Left lung (tissue), 14 donors: ENCODE results near the gene BOLA3. TPM values are rescaled to one million over a fixed set of nuclear protein-coding genes. Genes with fewer than 3 reads are reported as not detected.

Experiments
- ATAC-seq: fragments of 200-7000 bp; cut with Tn5 transposase; one replicate; pipeline ENCODE4 v1.9.1; 2020; ENCODE audit warnings: moderate library complexity
- DNase-seq, 4 donors: peaks; one replicate each; pipeline ENCODE4 v3.0.0-alpha.2; 2013 to 2020
- H3K27ac ChIP-seq, 2 donors: fragments of 200-600 bp; sonication (generic) in 1 of 2; one replicate each; pipeline versions ENCODE4 v1.5.0 to v1.8.0; 2020 to 2021
- H3K27me3 ChIP-seq, 2 donors: fragments of 200-600 bp; sonication (generic) in 1 of 2; one replicate each; pipeline versions ENCODE4 v1.5.0 to v1.8.0; 2020 to 2021
- H3K36me3 ChIP-seq, 2 donors: fragments of 200-600 bp; sonication (generic) in 1 of 2; one replicate each; pipeline versions ENCODE4 v1.5.0 to v1.8.0; 2020 to 2021
- H3K4me1 ChIP-seq, 2 donors: fragments of 200-600 bp; one replicate each; pipeline ENCODE4 v1.8.0; 2021
- H3K4me3 ChIP-seq, 2 donors: fragments of 200-600 bp; sonication (generic) in 1 of 2; one replicate each; pipeline versions ENCODE4 v1.5.0 to v1.8.0; 2020 to 2021; ENCODE audit warnings: mild to moderate bottlenecking in 1 of 2
- H3K9me3 ChIP-seq, 2 donors: fragments of 200-600 bp; sonication (generic) in 1 of 2; one replicate each; pipeline versions ENCODE4 v1.5.0 to v1.8.0; 2020 to 2021
- CTCF ChIP-seq, 2 donors: fragments of 200-600 bp; sonication (generic) in 1 of 2; IDR thresholded peaks; one replicate each; pipeline versions ENCODE4 v1.5.0 to v1.8.0; 2021; ENCODE audit warnings: antibody characterized with exemption in 2 of 2
- intact Hi-C, 2 donors: fragments of 100-400 bp; cut with DNase I; formaldehyde crosslinking; loops; one replicate each; pipeline versions ENCODE4 v1.11.2 to v1.14.2; 2022
- long read RNA-seq, 12 donors: library from polyadenylated mRNA in 2 of 12; unstranded in 2 of 12; transcript quantifications; one replicate each; pipeline ENCODE4 v2.0.0 and lab custom pipeline, GENCODE V29; 2019 to 2026
- polyA plus RNA-seq, 6 donors: library from polyadenylated mRNA; unstranded; fragments of 120-200 nt; gene quantifications; one replicate each; pipeline ENCODE4 v1.2.1, GENCODE V29; 2013; ENCODE audit not compliant: insufficient read length in 6 of 6
- total RNA-seq, 2 donors: library from RNA; stranded (reverse); fragmentation: NEBNext Ultra II Directional; extraction: Animal tissue kit (Norgen Biotek cat#: 25700); gene quantifications; one replicate each; pipeline ENCODE4 v1.2.1, GENCODE V29; 2021
- donor health status: DM: no; HTN: yes; CAD: no.
- donor health status: DM: no; HTN: no; CAD: no.

The BOLA3 gene
- total RNA-seq (10 to 100 TPM; 34.7 to 39.6 TPM), polyA plus RNA-seq (10 to 100 TPM; 16.5 to 25.5 (median 19.3) TPM)
- long read RNA-seq, donor 1, transcript BOLA3-201 (3 exons, 444 nt): major isoform, 17 of 33 reads
- long read RNA-seq, donor 1, transcript BOLA3-202 (4 exons, 639 nt): minor isoform, 13 of 33 reads
- long read RNA-seq, donor 1, partial matches to known transcripts: 0 of 33 reads
- long read RNA-seq, donor 1, other reads (novel, unspliced or antisense): 0 of 33 reads
- long read RNA-seq, donor 2, transcript BOLA3-201 (3 exons, 444 nt): major isoform, 18 of 43 reads
- long read RNA-seq, donor 2, transcript BOLA3-202 (4 exons, 639 nt): minor isoform, 9 of 43 reads
- long read RNA-seq, donor 2, transcript BOLA3-204 (3 exons, 667 nt): minor isoform, 5 of 43 reads
- long read RNA-seq, donor 2, partial matches to known transcripts: 9 of 43 reads
- long read RNA-seq, donor 2, other reads (novel, unspliced or antisense): 0 of 43 reads
- long read RNA-seq, donor 3, transcript BOLA3-202 (4 exons, 639 nt): minor isoform, 11 of 34 reads
- long read RNA-seq, donor 3, transcript BOLA3-201 (3 exons, 444 nt): major isoform, 18 of 34 reads
- long read RNA-seq, donor 3, partial matches to known transcripts: 0 of 34 reads
- long read RNA-seq, donor 3, other reads (novel, unspliced or antisense): 0 of 34 reads
- long read RNA-seq, donor 4, transcript BOLA3-201 (3 exons, 444 nt): minor isoform, 16 of 40 reads
- long read RNA-seq, donor 4, transcript BOLA3-202 (4 exons, 639 nt): major isoform, 21 of 40 reads
- long read RNA-seq, donor 4, partial matches to known transcripts: 1 of 40 reads
- long read RNA-seq, donor 4, other reads (novel, unspliced or antisense): 0 of 40 reads
- long read RNA-seq, donor 5, transcript BOLA3-201 (3 exons, 444 nt): major isoform, 16 of 25 reads
- long read RNA-seq, donor 5, transcript BOLA3-202 (4 exons, 639 nt): minor isoform, 7 of 25 reads
- long read RNA-seq, donor 5, partial matches to known transcripts: 0 of 25 reads
- long read RNA-seq, donor 5, other reads (novel, unspliced or antisense): 0 of 25 reads
- long read RNA-seq, donor 6, transcript BOLA3-201 (3 exons, 444 nt): minor isoform, 14 of 40 reads
- long read RNA-seq, donor 6, transcript BOLA3-202 (4 exons, 639 nt): major isoform, 23 of 40 reads
- long read RNA-seq, donor 6, partial matches to known transcripts: 0 of 40 reads
- long read RNA-seq, donor 6, other reads (novel, unspliced or antisense): 0 of 40 reads
- long read RNA-seq, donor 7, transcript BOLA3-202 (4 exons, 639 nt): minor isoform, 8 of 19 reads
- long read RNA-seq, donor 7, transcript BOLA3-201 (3 exons, 444 nt): major isoform, 9 of 19 reads
- long read RNA-seq, donor 7, partial matches to known transcripts: 0 of 19 reads
- long read RNA-seq, donor 7, other reads (novel, unspliced or antisense): 0 of 19 reads
- long read RNA-seq, donor 8, transcript BOLA3-201 (3 exons, 444 nt): major isoform, 9 of 16 reads
- long read RNA-seq, donor 8, transcript BOLA3-202 (4 exons, 639 nt): minor isoform, 6 of 16 reads
- long read RNA-seq, donor 8, partial matches to known transcripts: 0 of 16 reads
- long read RNA-seq, donor 8, other reads (novel, unspliced or antisense): 0 of 16 reads
- long read RNA-seq, donor 9, partial matches to known transcripts: 0 of 1 reads
- long read RNA-seq, donor 9, other reads (novel, unspliced or antisense): 0 of 1 reads
- long read RNA-seq, donor 10, transcript BOLA3-202 (4 exons, 639 nt): major isoform, 19 of 25 reads
- long read RNA-seq, donor 10, transcript BOLA3-201 (3 exons, 444 nt): minor isoform, 5 of 25 reads
- long read RNA-seq, donor 10, partial matches to known transcripts: 1 of 25 reads
- long read RNA-seq, donor 10, other reads (novel, unspliced or antisense): 0 of 25 reads
- long read RNA-seq, donor 11, transcript BOLA3-201 (3 exons, 444 nt): major isoform, 28 of 73 reads
- long read RNA-seq, donor 11, transcript BOLA3-204 (3 exons, 667 nt): minor isoform, 5 of 73 reads
- long read RNA-seq, donor 11, transcript BOLA3-202 (4 exons, 639 nt): minor isoform, 22 of 73 reads
- long read RNA-seq, donor 11, partial matches to known transcripts: 17 of 73 reads
- long read RNA-seq, donor 11, other reads (novel, unspliced or antisense): 0 of 73 reads
- long read RNA-seq, donor 12, transcript BOLA3-201 (3 exons, 444 nt): major isoform, 9 of 17 reads
- long read RNA-seq, donor 12, transcript BOLA3-202 (4 exons, 639 nt): minor isoform, 7 of 17 reads
- long read RNA-seq, donor 12, partial matches to known transcripts: 0 of 17 reads
- long read RNA-seq, donor 12, other reads (novel, unspliced or antisense): 0 of 17 reads

- DNase-seq (peak; percentile 79 to 98 (median 88)), ATAC-seq (peak; percentile 99)
- Histone ChIP-seq H3K9me3 (no peaks in the 10 kb centered on the region), H3K27me3 (no peaks in the 10 kb centered on the region), H3K4me3 (peak within 1 kb of the TSS; percentile 68 to 82), H3K27ac (peak within 1 kb of the TSS in 1 of 2 donors; percentile 72), H3K4me1 (peaks cover 5 to 25% of the 10 kb centered on the region in 2 donors), H3K36me3 (peaks cover 0 to 30% of the 10 kb centered on the region in 2 donors)
- intact Hi-C loops: no loop called here
- TF ChIP-seq CTCF (IDR thresholded peaks at IDR 0.05): peak; percentile 69 to 80
Observed at GRCh38 chr2:74147727-74148456, at the start of gene BOLA3. TSS of gene BOLA3 (minus strand) at chr2:74147912. CDS start at chr2:74147874, 38 bp downstream.

- H3K9me3 ChIP-seq: no peaks in the 10 kb centered on the region
- intact Hi-C loops: no loop called here
- no peak overlapping the region for H3K27ac ChIP-seq
- TF ChIP-seq CTCF (IDR thresholded peaks at IDR 0.05): no peak
- DNase-seq: no peak
- no peaks in the 10 kb centered on the region for H3K27me3 ChIP-seq
- peaks cover 6 to 32% of the 10 kb centered on the region in 2 donors for H3K4me1 ChIP-seq
- peaks cover 0 to 6% of the 10 kb centered on the region in 2 donors for H3K36me3 ChIP-seq
- H3K4me3 ChIP-seq: no peak overlapping the region
- no peak for ATAC-seq
Observed at GRCh38 chr2:74197049-74197448, 49.3 kb upstream of the BOLA3 start.

- Histone ChIP-seq H3K27me3 (no peaks in the 10 kb centered on the region), H3K4me3 (no peak overlapping the region)
- ATAC-seq: no peak
Observed at GRCh38 chr2:74194799-74195198, 47.1 kb upstream of the BOLA3 start.

More at GRCh38 chr2:74194799-74195198, 47.1 kb upstream of the BOLA3 start:
- Histone ChIP-seq H3K4me1 (peaks cover 1 to 9% of the 10 kb centered on the region in 2 donors), H3K27ac (no peak overlapping the region), H3K36me3 (no peaks in the 10 kb centered on the region), H3K9me3 (no peaks in the 10 kb centered on the region)
- intact Hi-C loops: no loop called here
- no peak for TF ChIP-seq CTCF (IDR thresholded peaks at IDR 0.05)
- no peak for DNase-seq
